H9 (cell line): ENCODE results near the gene ITGA11. TPM values are rescaled to one million over a fixed set of nuclear protein-coding genes. Genes with fewer than 3 reads are reported as not detected.
A peak's percentile ranks its signal among the peaks of the same experiment; 100 is the strongest.

Experiments used
- DNase-seq: peaks from one replicate; pipeline ENCODE4 v3.0.0-alpha.2; 2017
- H2AFZ ChIP-seq: one replicate; pipeline ENCODE4 v1.6.1; 2013; ENCODE audit warnings: mild to moderate bottlenecking, low read length, control low read depth, moderate library complexity
- H2AK5ac ChIP-seq: 2 replicates; pipeline ENCODE4 v1.6.1; 2013; ENCODE audit warnings: low read length, control low read depth, mixed read lengths; ENCODE audit not compliant: insufficient read length
- H2BK120ac ChIP-seq: one replicate; pipeline ENCODE4 v1.6.1; 2013; ENCODE audit warnings: low read depth, mild to moderate bottlenecking, low read length, control low read depth, inconsistent platforms; ENCODE audit not compliant: poor library complexity, severe bottlenecking
- H2BK12ac ChIP-seq: 2 replicates; pipeline ENCODE4 v1.6.1; 2013; ENCODE audit warnings: low read length, control low read depth, mixed read lengths, low read depth; ENCODE audit not compliant: insufficient read length
- H2BK15ac ChIP-seq: 2 replicates; pipeline ENCODE4 v1.6.1; 2013; ENCODE audit warnings: low read depth, low read length, control low read depth
- H2BK20ac ChIP-seq: one replicate; pipeline ENCODE4 v1.6.1; 2013; ENCODE audit warnings: low read depth, mild to moderate bottlenecking, low read length, control low read depth, inconsistent platforms; ENCODE audit not compliant: poor library complexity, severe bottlenecking
- H2BK5ac ChIP-seq: 2 replicates; pipeline ENCODE4 v1.6.1; 2013; ENCODE audit warnings: low read length, control low read depth, mixed read lengths; ENCODE audit not compliant: insufficient read length
- H3K14ac ChIP-seq: 2 replicates; pipeline ENCODE4 v1.6.1; 2013; ENCODE audit warnings: low read length, control low read depth; ENCODE audit not compliant: insufficient read depth
- H3K18ac ChIP-seq: 2 replicates; pipeline ENCODE4 v1.6.1; 2013; ENCODE audit warnings: low read depth, mild to moderate bottlenecking, mixed read lengths, low read length, control low read depth; ENCODE audit not compliant: insufficient read length
- H3K23ac ChIP-seq: 2 replicates; pipeline ENCODE4 v1.6.1; 2013; ENCODE audit warnings: low read length, control low read depth, mixed read lengths, low read depth; ENCODE audit not compliant: insufficient read length
- H3K23me2 ChIP-seq: 2 replicates; pipeline ENCODE4 v1.6.1; 2013; ENCODE audit warnings: low read depth, mild to moderate bottlenecking, mixed read lengths, low read length, control low read depth; ENCODE audit not compliant: insufficient read length, poor library complexity, severe bottlenecking
- H3K27ac ChIP-seq: 2 replicates; pipeline ENCODE4 v1.5.1; 2013; ENCODE audit warnings: low read length, control low read depth, mixed read lengths, low read depth; ENCODE audit not compliant: insufficient read length
- H3K27me3 ChIP-seq: 2 replicates; pipeline ENCODE4 v1.6.1; 2013; ENCODE audit warnings: low read length, control low read depth, inconsistent platforms; ENCODE audit not compliant: insufficient read depth
- H3K4ac ChIP-seq: 2 replicates; pipeline ENCODE4 v1.6.1; 2013; ENCODE audit warnings: low read depth, mild to moderate bottlenecking, control low read depth, inconsistent platforms, low read length, moderate library complexity
- H3K4me1 ChIP-seq: 2 replicates; pipeline ENCODE4 v1.6.1; 2013; ENCODE audit warnings: low read length, control low read depth, inconsistent platforms; ENCODE audit not compliant: insufficient read depth
- H3K4me2 ChIP-seq: 2 replicates; pipeline ENCODE4 v1.6.1; 2013; ENCODE audit warnings: low read length, control low read depth, mixed read lengths; ENCODE audit not compliant: insufficient read length, insufficient read depth
- H3K56ac ChIP-seq: 2 replicates; pipeline ENCODE4 v1.6.1; 2013; ENCODE audit warnings: low read depth, mild to moderate bottlenecking, mixed read lengths, low read length, control low read depth; ENCODE audit not compliant: insufficient read length
- H3K79me1 ChIP-seq: 2 replicates; pipeline ENCODE4 v1.6.1; 2013; ENCODE audit warnings: low read depth, mild to moderate bottlenecking, moderate library complexity, low read length, control low read depth, inconsistent platforms; ENCODE audit not compliant: insufficient read depth, poor library complexity, severe bottlenecking
- H3K79me2 ChIP-seq: 2 replicates; pipeline ENCODE4 v1.6.1; 2013; ENCODE audit warnings: low read length, control low read depth, inconsistent platforms; ENCODE audit not compliant: insufficient read depth
- H3K9ac ChIP-seq: 2 replicates; pipeline ENCODE4 v1.6.1; 2013; ENCODE audit warnings: low read length, control low read depth, mixed read lengths; ENCODE audit not compliant: insufficient read length; ENCODE audit errors: extremely low read depth
- H3K9me3 ChIP-seq: one replicate; pipeline ENCODE4 v1.6.1; 2013; ENCODE audit warnings: low read depth, low read length, inconsistent platforms; ENCODE audit not compliant: control insufficient read depth
- H3T11ph ChIP-seq: one replicate; pipeline ENCODE4 v1.6.1; 2013; ENCODE audit warnings: mild to moderate bottlenecking, low read length, control low read depth, inconsistent platforms
- H4K20me1 ChIP-seq: one replicate; pipeline ENCODE4 v1.6.1; 2013; ENCODE audit not compliant: control insufficient read depth, insufficient read length, insufficient read depth
- H4K5ac ChIP-seq: 2 replicates; pipeline ENCODE4 v1.6.1; 2013; ENCODE audit warnings: low read depth, mild to moderate bottlenecking, mixed read lengths, low read length, control low read depth; ENCODE audit not compliant: insufficient read length
- H4K8ac ChIP-seq: replicated peaks from 2 replicates; pipeline ENCODE4 v1.6.1; 2013; ENCODE audit warnings: low read length, control low read depth, mixed read lengths, low read depth; ENCODE audit not compliant: insufficient read length
- H4K91ac ChIP-seq: 2 replicates; pipeline ENCODE4 v1.6.1; 2013; ENCODE audit warnings: low read depth, mild to moderate bottlenecking, moderate library complexity, mixed read lengths, low read length, control low read depth; ENCODE audit not compliant: insufficient read length
- H3K27ac Mint-ChIP-seq, 3 experiments: 2 replicates in 2 of 3; 3 replicates in 1 of 3; pipeline ENCODE4 v1.8.0; 2020 to 2021; ENCODE audit warnings: mixed read lengths in 3 of 3, mild to moderate bottlenecking in 1 of 3, moderate library complexity in 1 of 3
- H3K27me3 Mint-ChIP-seq: 2 replicates; pipeline ENCODE4 v1.8.0; 2021; ENCODE audit warnings: low read depth, mild to moderate bottlenecking, moderate library complexity, mixed read lengths
- H3K36me3 Mint-ChIP-seq, 3 experiments: 2 replicates in 2 of 3; 3 replicates in 1 of 3; pipeline ENCODE4 v1.8.0; 2020 to 2021; ENCODE audit warnings: low read depth in 3 of 3, mixed read lengths in 3 of 3; ENCODE audit not compliant: insufficient read depth in 1 of 3
- H3K4me1 Mint-ChIP-seq, 2 experiments: 2 replicates each; pipeline ENCODE4 v1.8.0; 2020; ENCODE audit warnings: mixed read lengths in 2 of 2
- H3K4me3 Mint-ChIP-seq, 2 experiments: 2 replicates in 1 of 2; 3 replicates in 1 of 2; pipeline ENCODE4 v1.8.0; 2020 to 2021; ENCODE audit warnings: mild to moderate bottlenecking in 2 of 2, mixed read lengths in 2 of 2, moderate library complexity in 1 of 2
- H3K9me3 Mint-ChIP-seq, 2 experiments: 2 replicates in 1 of 2; 3 replicates in 1 of 2; pipeline ENCODE4 v1.8.0; 2020; ENCODE audit warnings: mild to moderate bottlenecking in 2 of 2, mixed read lengths in 2 of 2, moderate library complexity in 1 of 2
- WGBS: extraction: QIAGEN DNeasy Blood & Tissue Kit; methylation state at CpG from one replicate; pipeline ENCODE4 v1.1.7; 2013; ENCODE audit warnings: missing lambda C conversion rate, low lambda C conversion rate, mixed read lengths; ENCODE audit not compliant: insufficient read length; ENCODE audit errors: extremely low coverage; 5-methylcytosine and 5-hydroxymethylcytosine counted together
- total RNA-seq: library from RNA; stranded (reverse); gene quantifications from 2 replicates; pipeline ENCODE4 v1.2.1, GENCODE V29; 2021
- TF ChIP-seq, protein P1 (sequence below): fragments of 200-600 bp; sonication (generic); conservative IDR thresholded peaks from 3 replicates; pipeline ENCODE4 v1.8.0; 2021; ENCODE audit warnings: antibody characterized with exemption, mild to moderate bottlenecking

The ITGA11 gene
- total RNA-seq, 1 experiment from 2014 or later = 0.07 TPM

DNA sequence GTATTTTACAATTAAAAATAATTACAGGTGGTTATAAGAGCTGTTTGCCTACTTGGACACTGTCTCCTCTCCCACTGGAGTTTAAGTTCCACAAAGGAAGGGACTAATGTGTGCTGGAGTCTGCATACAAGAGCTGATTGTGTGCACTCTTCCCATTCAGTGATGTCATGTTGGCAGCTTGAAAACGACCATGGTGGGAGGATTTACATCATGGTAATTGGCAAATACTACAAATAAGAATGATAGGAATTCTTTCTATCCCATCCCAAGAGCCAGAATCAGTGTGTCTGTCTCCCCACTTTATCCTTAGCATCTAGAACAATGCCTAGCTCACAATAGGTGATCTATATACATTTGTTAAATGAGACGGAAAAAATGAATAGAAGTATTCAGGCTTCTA lies 14.1 kb downstream of the ITGA11 start:
- H2AK5ac ChIP-seq = no peak overlapping the region
- H2AFZ ChIP-seq = no peak overlapping the region
- peaks cover 16 to 32% of the 10 kb centered on the region in 2 experiments for H3K4me1 Mint-ChIP-seq
- H3K27ac Mint-ChIP-seq = no peak overlapping the region
- H3K79me1 ChIP-seq = no peaks in the 10 kb centered on the region
- H4K5ac ChIP-seq = no peak overlapping the region
- no CpG with 5 or more reads among the region's 2 CpGs for WGBS
- H3K56ac ChIP-seq = no peak overlapping the region
- no peak overlapping the region for H2BK12ac ChIP-seq
- H3K9me3 Mint-ChIP-seq = no peaks in the 10 kb centered on the region
- H3K36me3 Mint-ChIP-seq = no peaks in the 10 kb centered on the region
- H4K20me1 ChIP-seq = no peaks in the 10 kb centered on the region
- H4K91ac ChIP-seq = no peak overlapping the region
- peak; percentile 4 for DNase-seq
- no peaks in the 10 kb centered on the region for H3K9me3 ChIP-seq
- H3K23ac ChIP-seq = no peak overlapping the region
- no peaks in the 10 kb centered on the region for H3K27me3 ChIP-seq
- H2BK20ac ChIP-seq = no peak overlapping the region
- H3K79me2 ChIP-seq = no peaks in the 10 kb centered on the region
- H4K8ac ChIP-seq = no peak overlapping the region
- no peak overlapping the region for H3K4me3 Mint-ChIP-seq
- H3K9ac ChIP-seq = no peak overlapping the region
- peaks cover 28% of the 10 kb centered on the region for H3K27me3 Mint-ChIP-seq
- no peak overlapping the region for H3K4me2 ChIP-seq
- H2BK120ac ChIP-seq = no peak overlapping the region
- no peak overlapping the region for H3K27ac ChIP-seq
- no peak overlapping the region for H3T11ph ChIP-seq
- H3K14ac ChIP-seq = no peak overlapping the region
- no peak overlapping the region for H2BK15ac ChIP-seq
- H3K23me2 ChIP-seq = no peaks in the 10 kb centered on the region
- no peak overlapping the region for H3K18ac ChIP-seq
- peaks cover 5% of the 10 kb centered on the region; the same call in 1 of the 2 replicates for H3K4me1 ChIP-seq
- TF ChIP-seq, protein P1, sequence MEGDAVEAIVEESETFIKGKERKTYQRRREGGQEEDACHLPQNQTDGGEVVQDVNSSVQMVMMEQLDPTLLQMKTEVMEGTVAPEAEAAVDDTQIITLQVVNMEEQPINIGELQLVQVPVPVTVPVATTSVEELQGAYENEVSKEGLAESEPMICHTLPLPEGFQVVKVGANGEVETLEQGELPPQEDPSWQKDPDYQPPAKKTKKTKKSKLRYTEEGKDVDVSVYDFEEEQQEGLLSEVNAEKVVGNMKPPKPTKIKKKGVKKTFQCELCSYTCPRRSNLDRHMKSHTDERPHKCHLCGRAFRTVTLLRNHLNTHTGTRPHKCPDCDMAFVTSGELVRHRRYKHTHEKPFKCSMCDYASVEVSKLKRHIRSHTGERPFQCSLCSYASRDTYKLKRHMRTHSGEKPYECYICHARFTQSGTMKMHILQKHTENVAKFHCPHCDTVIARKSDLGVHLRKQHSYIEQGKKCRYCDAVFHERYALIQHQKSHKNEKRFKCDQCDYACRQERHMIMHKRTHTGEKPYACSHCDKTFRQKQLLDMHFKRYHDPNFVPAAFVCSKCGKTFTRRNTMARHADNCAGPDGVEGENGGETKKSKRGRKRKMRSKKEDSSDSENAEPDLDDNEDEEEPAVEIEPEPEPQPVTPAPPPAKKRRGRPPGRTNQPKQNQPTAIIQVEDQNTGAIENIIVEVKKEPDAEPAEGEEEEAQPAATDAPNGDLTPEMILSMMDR = no peak
- no peak overlapping the region for H3K4ac ChIP-seq
- H2BK5ac ChIP-seq = no peak overlapping the region
